ENCODE results near the gene C10orf105. TPM values are rescaled to one million over a fixed set of nuclear protein-coding genes. Genes with fewer than 3 reads are reported as not detected.

C10orf105 gene
- polyA plus RNA-seq, 3 donors from 2014 or later: 0.09 to 0.11 TPM; not detected in 1

DNA sequence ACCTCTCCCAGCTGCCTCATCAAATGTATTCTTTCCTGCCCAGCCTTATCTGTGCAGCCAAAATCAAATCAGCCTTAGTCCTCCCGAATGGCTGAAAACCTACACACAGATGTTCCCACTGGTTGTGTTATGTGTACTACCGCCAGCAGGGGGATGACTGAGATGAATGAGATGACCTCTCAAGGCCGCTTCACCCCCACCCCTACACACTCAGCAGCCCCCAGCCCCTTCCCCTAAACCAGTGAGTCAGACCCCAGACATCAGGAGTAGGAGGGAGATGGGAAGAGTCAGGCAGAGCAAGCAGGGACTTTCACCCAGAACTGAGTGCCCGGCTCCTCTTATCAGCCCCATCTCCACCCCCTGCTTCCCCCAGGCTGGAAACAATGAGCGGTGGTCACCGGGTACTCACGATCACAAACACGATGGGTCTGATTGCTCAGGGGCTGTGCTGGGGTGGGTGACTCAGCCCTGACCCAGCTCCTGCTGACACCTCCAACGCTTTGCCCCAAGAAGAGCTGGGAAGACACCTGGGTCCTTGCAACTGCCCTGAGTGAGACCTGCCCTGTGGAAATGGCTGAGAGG is 6.5 kb upstream of the C10orf105 start:
- Mint-ChIP-seq H3K4me3 (peak overlapping the region; percentile 50 to 84 (median 77)), H3K27me3 (ENCODE audit: low read depth in 3 of 3) (peaks cover 0 to 7% (median 5%) of the 10 kb centered on the region in 3 donors), H3K36me3 (no peaks in the 10 kb centered on the region), H3K9me3 (no peaks in the 10 kb centered on the region), H3K4me1 (peaks cover 53 to 59% of the 10 kb centered on the region in 2 donors), H3K27ac (peak overlapping the region; percentile 90 to 97 (median 96))
- peak in 2 of 3 donors; percentile 46 to 47 for DNase-seq

DNA sequence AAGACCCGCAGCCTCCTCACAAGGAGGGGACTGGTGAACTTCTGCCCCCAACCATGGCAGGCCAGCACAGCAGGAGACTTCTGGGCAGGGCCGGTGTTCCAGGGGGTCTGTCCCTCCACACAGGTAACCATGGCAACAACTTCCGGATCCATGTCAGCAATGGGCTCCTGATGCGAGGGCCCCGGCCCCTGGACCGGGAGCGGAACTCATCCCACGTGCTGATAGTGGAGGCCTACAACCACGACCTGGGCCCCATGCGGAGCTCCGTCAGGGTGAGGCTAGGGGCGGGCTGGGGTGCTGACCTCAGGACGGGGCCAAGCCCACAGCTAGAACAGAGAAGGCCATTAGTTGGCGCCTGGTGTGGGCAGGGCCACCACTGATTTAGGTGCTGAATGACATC is 5.7 kb upstream of the C10orf105 start:
- Mint-ChIP-seq H3K4me3 (no peak overlapping the region), H3K27ac (peak overlapping the region in 3 of 6 donors; percentile 90 to 97 (median 96)), H3K4me1 (peaks cover 47 to 55% of the 10 kb centered on the region in 2 donors), H3K27me3 (ENCODE audit: low read depth in 3 of 3) (peaks cover 0 to 7% (median 5%) of the 10 kb centered on the region in 3 donors), H3K9me3 (no peaks in the 10 kb centered on the region), H3K36me3 (no peaks in the 10 kb centered on the region)
- DNase-seq: no peak

DNA sequence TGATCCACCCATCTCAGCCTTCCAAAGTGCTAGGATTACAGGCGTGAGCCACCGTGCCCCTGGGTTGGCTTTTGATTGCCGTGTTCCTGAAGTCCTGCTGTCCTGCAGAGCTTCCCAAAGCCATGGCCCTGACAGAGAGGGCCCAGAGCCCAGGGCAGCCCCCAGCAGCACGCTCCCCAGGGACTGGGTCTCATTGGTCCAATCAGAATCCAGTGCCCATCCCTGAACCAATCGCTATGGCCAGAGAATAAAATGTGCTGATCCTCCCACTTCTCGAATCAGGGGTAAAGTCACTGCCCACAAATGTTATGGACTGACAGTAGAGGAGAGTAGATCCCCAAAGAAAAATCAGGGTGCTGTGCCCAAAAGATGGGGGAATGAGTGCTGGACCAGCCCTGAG is 5.0 kb upstream of the C10orf105 start:
- peak overlapping the region in 1 of 5 donors; percentile 12 for H3K4me3 Mint-ChIP-seq
- H3K36me3 Mint-ChIP-seq: no peaks in the 10 kb centered on the region
- no peaks in the 10 kb centered on the region for H3K9me3 Mint-ChIP-seq
- peaks cover 41 to 51% of the 10 kb centered on the region in 2 donors for H3K4me1 Mint-ChIP-seq
- H3K27me3 Mint-ChIP-seq (ENCODE audit: low read depth in 3 of 3): peaks cover 0 to 7% (median 5%) of the 10 kb centered on the region in 3 donors
- peak overlapping the region in 3 of 6 donors; percentile 24 to 68 (median 67) for H3K27ac Mint-ChIP-seq
- no peak for DNase-seq

DNA sequence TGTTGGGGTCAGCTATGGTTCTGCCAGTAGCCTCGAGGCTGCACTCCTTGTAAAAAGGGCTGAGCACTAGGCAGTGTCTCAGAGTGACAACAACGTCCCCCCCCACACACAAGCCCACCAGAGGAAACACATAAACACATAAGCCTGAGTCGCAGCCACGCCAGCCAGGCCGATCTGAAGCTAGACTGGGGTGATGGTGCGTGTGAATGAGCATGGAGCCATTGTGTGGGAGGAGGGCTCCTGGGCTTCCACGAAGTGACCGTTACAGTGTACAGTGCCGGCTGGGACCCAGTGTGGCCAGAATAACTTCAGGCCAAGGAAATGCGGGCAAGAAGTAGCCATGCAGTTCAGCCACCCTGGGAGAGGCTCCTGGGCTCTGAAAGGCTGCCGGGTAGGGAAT is 3.7 kb upstream of the C10orf105 start:
- Mint-ChIP-seq H3K4me1 (peaks cover 30 to 42% of the 10 kb centered on the region in 2 donors), H3K9me3 (no peaks in the 10 kb centered on the region), H3K27me3 (ENCODE audit: low read depth in 3 of 3) (peaks cover 0 to 6% (median 2%) of the 10 kb centered on the region in 3 donors), H3K4me3 (no peak overlapping the region), H3K27ac (peak overlapping the region in 1 of 6 donors; percentile 56), H3K36me3 (no peaks in the 10 kb centered on the region)
- DNase-seq: no peak

DNA sequence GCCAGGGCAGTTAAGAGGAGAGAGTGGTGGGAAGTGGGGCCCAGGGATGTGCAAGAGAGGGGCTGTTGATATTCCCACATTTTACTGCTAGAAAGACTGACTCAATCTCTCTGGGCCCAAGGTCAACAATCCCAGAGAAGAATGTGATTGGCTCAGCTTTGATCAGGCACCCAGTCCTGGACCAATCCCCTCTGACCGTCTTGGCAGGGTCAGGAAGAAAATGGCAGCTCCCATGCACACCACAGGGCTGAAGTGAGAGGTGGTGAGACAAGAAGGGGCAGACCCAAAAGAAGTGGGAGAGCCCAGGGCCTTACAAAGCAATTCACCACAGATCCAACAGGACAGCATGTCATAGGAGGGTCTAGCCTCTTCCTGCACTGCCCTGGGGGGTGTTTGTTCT is 3.3 kb upstream of the C10orf105 start:
- Mint-ChIP-seq H3K9me3 (no peaks in the 10 kb centered on the region), H3K4me3 (no peak overlapping the region), H3K27me3 (ENCODE audit: low read depth in 3 of 3) (peaks cover 0 to 6% (median 2%) of the 10 kb centered on the region in 3 donors), H3K36me3 (no peaks in the 10 kb centered on the region), H3K27ac (peak overlapping the region in 3 of 6 donors; percentile 24 to 58 (median 57)), H3K4me1 (peaks cover 26 to 37% of the 10 kb centered on the region in 2 donors)
- no peak for DNase-seq

DNA sequence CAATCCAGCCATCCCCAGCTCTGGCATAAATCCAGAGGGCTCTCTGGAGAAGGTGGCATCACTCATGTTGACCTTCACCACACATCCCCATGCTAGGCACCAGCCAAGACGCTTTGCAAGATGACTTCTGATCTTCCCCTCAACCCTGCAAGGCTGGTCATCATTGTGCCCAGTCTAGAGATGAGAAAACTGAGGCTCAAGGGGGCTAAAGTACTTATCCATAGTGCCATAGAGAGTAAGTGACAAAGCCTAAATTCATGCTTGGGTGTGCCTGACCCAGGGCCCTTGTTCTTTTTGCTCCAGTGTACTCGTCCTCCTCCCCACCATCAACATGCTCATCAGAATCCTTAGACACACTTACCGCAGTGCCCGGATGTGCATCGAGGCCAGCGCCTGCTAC is 1.7 kb upstream of the C10orf105 start:
- H3K27ac Mint-ChIP-seq: peak overlapping the region in 1 of 6 donors; percentile 57
- no peak for DNase-seq

DNA sequence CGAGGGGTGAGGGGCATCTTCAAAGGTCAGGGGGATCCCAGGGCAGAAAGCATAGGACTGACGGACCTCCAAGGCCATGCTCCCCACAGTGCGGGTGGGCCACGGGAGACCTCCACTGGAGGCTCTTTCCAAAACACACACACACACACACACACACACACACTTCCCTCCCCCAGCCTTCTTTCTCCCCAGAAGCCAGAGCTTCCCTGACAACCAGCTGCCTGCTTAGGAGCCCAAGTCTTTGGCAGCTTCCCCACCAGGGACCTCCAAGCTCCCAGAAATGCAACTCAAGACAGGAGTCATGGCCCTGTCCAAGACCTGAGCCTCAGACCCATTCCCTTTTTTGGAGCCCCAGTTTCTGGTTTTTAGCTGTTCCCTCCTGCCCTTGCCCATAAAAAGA is 710 bp upstream of the C10orf105 start:
- Mint-ChIP-seq H3K27ac (no peak overlapping the region), H3K4me3 (no peak overlapping the region), H3K36me3 (no peaks in the 10 kb centered on the region), H3K4me1 (peaks cover under 1 to 12% of the 10 kb centered on the region in 2 donors), H3K9me3 (no peaks in the 10 kb centered on the region), H3K27me3 (ENCODE audit: low read depth in 3 of 3) (peaks cover 0 to 2% (median 0%) of the 10 kb centered on the region in 3 donors)
- DNase-seq: no peak

More for the DNA sequence above, 1.7 kb upstream of the C10orf105 start:
- H3K4me1 Mint-ChIP-seq: peaks cover 10 to 22% of the 10 kb centered on the region in 2 donors
- H3K27me3 Mint-ChIP-seq (ENCODE audit: low read depth in 3 of 3): peaks cover 0 to 2% (median 1%) of the 10 kb centered on the region in 3 donors
- H3K9me3 Mint-ChIP-seq: no peaks in the 10 kb centered on the region
- no peaks in the 10 kb centered on the region for H3K36me3 Mint-ChIP-seq
- H3K4me3 Mint-ChIP-seq: no peak overlapping the region

DNA sequence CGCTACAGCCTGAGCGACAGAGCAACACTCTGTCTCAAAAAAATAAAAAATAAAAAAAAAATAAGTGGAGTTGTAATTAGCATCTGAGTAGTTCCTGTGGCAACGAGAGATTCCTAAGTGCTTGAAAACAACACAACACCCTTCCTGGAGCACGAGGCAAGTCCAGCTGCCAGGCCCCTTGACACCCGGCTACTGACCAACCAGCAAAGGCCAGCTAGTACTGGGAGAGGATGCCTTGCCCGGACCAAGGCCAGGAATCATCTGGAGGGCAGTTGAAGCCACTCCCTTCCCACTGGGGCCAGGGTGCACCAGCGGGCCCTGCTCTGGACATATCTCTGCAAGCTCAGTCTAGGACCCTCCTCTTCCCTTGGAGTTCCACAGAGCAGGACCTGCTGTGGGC is 536 bp downstream of the C10orf105 start:
- no peak overlapping the region for H3K27ac Mint-ChIP-seq
- peaks cover 6 to 15% of the 10 kb centered on the region in 2 donors for H3K4me1 Mint-ChIP-seq
- no peaks in the 10 kb centered on the region for H3K36me3 Mint-ChIP-seq

DNA sequence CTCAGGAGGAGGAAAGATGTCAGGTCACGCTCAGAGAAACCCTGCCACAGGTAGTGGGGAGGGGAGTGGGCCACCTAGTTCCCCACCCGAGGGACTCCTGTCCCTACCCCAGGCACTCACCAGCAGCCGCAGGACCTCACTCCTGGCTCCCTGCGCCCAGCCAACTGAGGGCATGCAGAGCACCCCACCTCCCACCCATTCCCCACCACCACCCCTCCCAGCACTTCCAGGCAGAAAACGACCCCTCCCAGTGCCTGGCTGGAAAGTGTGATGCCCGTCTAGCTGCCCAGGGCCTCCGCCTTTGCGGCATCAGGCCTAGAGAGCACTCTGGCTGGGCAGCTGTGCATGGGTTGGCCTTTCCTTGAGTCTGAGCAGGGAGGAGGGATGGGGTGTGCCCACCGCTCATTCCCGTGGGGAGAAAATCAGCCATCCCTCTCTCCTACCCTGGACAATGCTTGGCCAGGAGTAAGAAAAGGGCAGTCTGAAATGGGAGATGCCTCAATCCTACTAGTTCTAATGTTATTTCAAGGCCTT is 1.3 kb downstream of the C10orf105 start:
- Mint-ChIP-seq H3K4me3 (no peak overlapping the region), H3K36me3 (no peaks in the 10 kb centered on the region), H3K27me3 (ENCODE audit: low read depth in 3 of 3) (peaks cover 0 to 2% (median 0%) of the 10 kb centered on the region in 3 donors), H3K4me1 (peaks cover 14 to 23% of the 10 kb centered on the region in 2 donors), H3K27ac (no peak overlapping the region), H3K9me3 (no peaks in the 10 kb centered on the region)
- DNase-seq: no peak

More for the DNA sequence above, 536 bp downstream of the C10orf105 start:
- Mint-ChIP-seq H3K27me3 (ENCODE audit: low read depth in 3 of 3) (peaks cover 0 to 2% (median 0%) of the 10 kb centered on the region in 3 donors), H3K4me3 (no peak overlapping the region), H3K9me3 (no peaks in the 10 kb centered on the region)
- DNase-seq: no peak

DNA sequence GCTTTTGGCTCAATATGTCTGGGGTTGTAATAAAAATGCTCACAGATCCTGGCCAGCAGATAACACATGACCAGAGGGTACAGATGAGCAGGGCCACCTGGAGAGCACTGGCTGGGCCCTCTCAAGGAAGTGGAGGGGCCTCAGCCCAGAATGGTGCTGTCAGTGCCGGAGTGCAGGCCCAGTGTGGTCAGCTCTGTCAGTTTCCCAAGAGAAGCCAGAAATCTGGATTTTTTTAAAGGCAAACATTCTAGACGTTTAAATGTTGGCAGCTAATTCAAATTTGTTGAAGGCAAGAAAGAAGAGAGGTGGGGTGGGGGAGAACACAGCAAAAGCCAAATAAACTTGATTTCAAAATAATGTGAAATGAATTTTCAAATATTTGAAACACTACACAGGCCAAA is 2.0 kb downstream of the C10orf105 start:
- Mint-ChIP-seq H3K36me3 (no peaks in the 10 kb centered on the region), H3K9me3 (no peaks in the 10 kb centered on the region), H3K4me3 (no peak overlapping the region), H3K4me1 (peaks cover 17 to 24% of the 10 kb centered on the region in 2 donors), H3K27me3 (ENCODE audit: low read depth in 3 of 3) (no peaks in the 10 kb centered on the region), H3K27ac (peak overlapping the region in 2 of 6 donors; percentile 8 to 12)
- no peak for DNase-seq

DNA sequence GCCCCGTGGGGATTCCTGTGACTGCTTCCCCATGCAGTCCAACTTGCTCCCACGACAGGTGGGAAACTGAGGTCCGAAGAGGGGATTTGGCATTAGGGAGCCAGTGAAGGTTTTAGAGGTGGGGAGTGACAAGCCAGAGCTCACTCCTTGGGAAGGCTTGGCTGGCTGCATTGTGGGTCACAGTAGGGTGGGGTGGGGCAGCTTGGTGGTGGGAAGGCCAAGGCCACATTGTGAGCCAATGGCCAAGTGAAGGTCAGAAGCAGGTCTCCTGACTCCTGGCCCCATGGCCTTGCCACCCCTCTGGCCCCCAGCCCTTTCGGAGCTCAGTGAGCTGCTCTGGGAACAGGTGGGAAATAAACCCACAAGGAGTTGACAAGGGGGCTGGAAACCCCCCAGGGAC is 2.5 kb downstream of the C10orf105 start:
- Mint-ChIP-seq H3K4me3 (no peak overlapping the region), H3K4me1 (peaks cover 22 to 26% of the 10 kb centered on the region in 2 donors), H3K27me3 (ENCODE audit: low read depth in 3 of 3) (no peaks in the 10 kb centered on the region), H3K27ac (peak overlapping the region in 1 of 6 donors; percentile 12), H3K36me3 (no peaks in the 10 kb centered on the region), H3K9me3 (no peaks in the 10 kb centered on the region)
- no peak for DNase-seq

DNA sequence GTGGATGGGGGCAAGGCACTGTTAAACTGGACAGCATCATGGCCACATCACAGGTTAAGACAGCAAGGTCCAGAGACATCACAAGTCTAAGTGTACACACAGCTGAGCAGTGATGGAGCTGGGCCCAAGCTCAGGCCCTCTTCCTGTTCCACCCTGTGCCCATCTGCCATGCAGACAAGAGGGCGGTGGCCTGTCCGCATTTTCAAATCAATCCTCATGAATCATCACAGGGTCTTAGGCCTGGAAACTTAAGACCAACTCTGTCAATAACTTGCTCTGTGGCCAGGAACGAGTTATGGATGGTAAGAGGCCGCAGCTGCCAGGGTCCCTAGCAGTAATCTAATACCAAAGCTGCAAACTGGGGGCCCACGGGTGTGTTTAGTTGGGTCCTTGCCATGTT is 3.2 kb downstream of the C10orf105 start:
- Mint-ChIP-seq H3K27ac (no peak overlapping the region), H3K4me1 (peaks cover 27% of the 10 kb centered on the region in 2 donors), H3K9me3 (no peaks in the 10 kb centered on the region), H3K36me3 (no peaks in the 10 kb centered on the region), H3K4me3 (no peak overlapping the region), H3K27me3 (ENCODE audit: low read depth in 3 of 3) (no peaks in the 10 kb centered on the region)
- no peak for DNase-seq

DNA sequence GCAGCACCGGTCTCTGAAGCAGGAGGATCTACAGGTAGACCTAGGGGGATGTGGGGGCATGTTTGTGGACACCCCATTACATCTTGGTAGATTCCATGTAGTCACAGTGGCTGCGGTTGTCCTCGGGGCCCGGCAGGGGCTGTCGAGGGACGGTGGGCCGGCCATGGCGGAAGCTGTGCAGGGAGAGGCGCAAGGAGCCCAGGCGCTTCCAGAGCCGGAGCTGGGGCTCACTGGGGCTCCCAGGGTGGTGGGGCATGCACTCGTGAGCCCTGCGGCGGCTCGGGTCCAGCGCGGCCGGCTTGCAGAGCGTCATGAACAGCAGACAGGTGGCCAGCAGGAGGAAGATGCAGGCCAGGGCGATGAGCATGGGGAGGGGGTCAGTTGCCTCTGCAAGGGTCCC is 3.7 kb downstream of the C10orf105 start:
- Mint-ChIP-seq H3K27ac (peak overlapping the region in 1 of 6 donors; percentile 55), H3K27me3 (ENCODE audit: low read depth in 3 of 3) (no peaks in the 10 kb centered on the region), H3K9me3 (no peaks in the 10 kb centered on the region), H3K36me3 (no peaks in the 10 kb centered on the region), H3K4me1 (peaks cover 27% of the 10 kb centered on the region in 2 donors), H3K4me3 (no peak overlapping the region)
- no peak for DNase-seq

DNA sequence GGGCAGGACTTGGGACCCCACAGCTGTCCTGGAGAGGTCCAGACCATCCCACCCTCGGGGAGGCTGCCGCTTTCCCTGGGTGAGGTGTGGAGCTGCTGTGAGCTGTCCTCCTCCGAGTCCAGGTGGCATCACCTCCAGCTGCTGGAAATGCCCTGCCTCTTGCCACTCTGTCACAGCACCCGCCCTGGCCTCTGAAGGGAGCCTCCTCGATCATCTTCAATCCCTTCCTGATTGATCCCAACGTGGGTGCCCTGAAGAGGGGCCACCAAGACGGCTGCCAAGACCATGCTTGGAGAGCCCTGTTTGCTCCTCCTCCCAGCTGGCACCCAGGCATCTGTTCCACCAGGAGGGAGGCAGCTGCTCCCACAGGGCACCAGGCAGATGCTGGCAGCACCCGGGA is 4.6 kb downstream of the C10orf105 start:
- Mint-ChIP-seq H3K4me1 (peaks cover 27% of the 10 kb centered on the region in 2 donors), H3K36me3 (no peaks in the 10 kb centered on the region), H3K27ac (peak overlapping the region in 1 of 6 donors; percentile 64), H3K9me3 (no peaks in the 10 kb centered on the region), H3K4me3 (no peak overlapping the region), H3K27me3 (ENCODE audit: low read depth in 3 of 3) (no peaks in the 10 kb centered on the region)
- no peak for DNase-seq
